Mesenchymal stem cell (in vitro differentiated cells and primary cell): Measurements from ENCODE around the gene MYH11.
"Not testable (repeated sequence)": the region's sequence is repeated elsewhere in the genome, so short reads cannot be mapped to it uniquely, and the experiment has no call there.

Experiments used
- DNase-seq: peaks from one replicate; pipeline ENCODE4 v3.0.0-alpha.2; 2013
- H2AFZ ChIP-seq: one replicate; pipeline ENCODE4 v1.6.1; 2013; ENCODE audit warnings: low read depth, mild to moderate bottlenecking, control low read depth, inconsistent platforms, low read length, moderate library complexity
- H2AK5ac ChIP-seq: 2 replicates; pipeline ENCODE4 v1.6.1; 2013; ENCODE audit warnings: low read length, moderate library complexity, mild to moderate bottlenecking, inconsistent platforms; ENCODE audit not compliant: severe bottlenecking
- H2BK120ac ChIP-seq: one replicate; pipeline ENCODE4 v1.6.1; 2013; ENCODE audit warnings: low read depth, mild to moderate bottlenecking, inconsistent platforms, low read length, moderate library complexity
- H2BK12ac ChIP-seq, 2 experiments: one replicate each; pipeline ENCODE4 v1.6.1; 2013; ENCODE audit warnings: inconsistent platforms in 2 of 2, low read length in 2 of 2, mild to moderate bottlenecking in 2 of 2, moderate library complexity in 2 of 2, control low read depth in 1 of 2
- H2BK15ac ChIP-seq: one replicate; pipeline ENCODE4 v1.6.1; 2013; ENCODE audit warnings: mild to moderate bottlenecking, low read depth, inconsistent platforms; ENCODE audit not compliant: poor library complexity, severe bottlenecking
- H2BK5ac ChIP-seq: 2 replicates; pipeline ENCODE4 v1.6.1; 2013; ENCODE audit warnings: low read depth, mild to moderate bottlenecking, low read length, control low read depth, inconsistent platforms; ENCODE audit not compliant: poor library complexity, severe bottlenecking
- H3K14ac ChIP-seq, 2 experiments: one replicate each; pipeline ENCODE4 v1.6.1; 2013; ENCODE audit warnings: inconsistent platforms in 2 of 2, low read length in 2 of 2, control low read depth in 1 of 2, mild to moderate bottlenecking in 1 of 2, moderate library complexity in 1 of 2
- H3K18ac ChIP-seq, 2 experiments: one replicate each; pipeline ENCODE4 v1.6.1; 2013; ENCODE audit warnings: inconsistent platforms in 2 of 2, low read length in 2 of 2, control low read depth in 1 of 2, low read depth in 1 of 2, mild to moderate bottlenecking in 1 of 2
- H3K23ac ChIP-seq, 2 experiments: one replicate each; pipeline ENCODE4 v1.6.1; 2013; ENCODE audit warnings: inconsistent platforms in 2 of 2, low read length in 2 of 2, mild to moderate bottlenecking in 2 of 2, moderate library complexity in 2 of 2, control low read depth in 1 of 2
- H3K27ac ChIP-seq: 2 replicates; pipeline ENCODE4 v1.5.1; 2013; ENCODE audit warnings: mild to moderate bottlenecking, moderate library complexity, low read length, control low read depth, inconsistent platforms; ENCODE audit not compliant: poor library complexity, severe bottlenecking
- H3K27me3 ChIP-seq, 2 experiments: 2 replicates each; pipeline versions ENCODE4 v1.6.1 to v1.7.0; 2013; ENCODE audit warnings: low read length in 2 of 2, mild to moderate bottlenecking in 2 of 2, moderate library complexity in 2 of 2, control low read depth in 1 of 2, inconsistent platforms in 1 of 2; ENCODE audit not compliant: control insufficient read depth in 1 of 2, insufficient read depth in 1 of 2
- H3K36me3 ChIP-seq, 2 experiments: 2 replicates each; pipeline versions ENCODE4 v1.6.1 to v1.7.0; 2013; ENCODE audit warnings: low read length in 2 of 2, control low read depth in 1 of 2, inconsistent platforms in 1 of 2, low read depth in 1 of 2, mild to moderate bottlenecking in 1 of 2; ENCODE audit not compliant: insufficient read depth in 2 of 2, control insufficient read depth in 1 of 2
- H3K4ac ChIP-seq, 2 experiments: one replicate each; pipeline ENCODE4 v1.6.1; 2013; ENCODE audit warnings: inconsistent platforms in 2 of 2, low read length in 2 of 2, mild to moderate bottlenecking in 2 of 2, moderate library complexity in 2 of 2, control low read depth in 1 of 2, low read depth in 1 of 2
- H3K4me1 ChIP-seq: 2 replicates; pipeline ENCODE4 v1.6.1; 2013; ENCODE audit warnings: low read depth, low read length, control low read depth; ENCODE audit not compliant: control insufficient read depth, insufficient read depth
- H3K4me2 ChIP-seq: 2 replicates; pipeline ENCODE4 v1.6.1; 2013; ENCODE audit warnings: low read length, mild to moderate bottlenecking, inconsistent platforms; ENCODE audit not compliant: poor library complexity, severe bottlenecking
- H3K4me3 ChIP-seq, 2 experiments: 2 replicates each; pipeline versions ENCODE4 v1.5.1 to v1.7.0; 2013; ENCODE audit warnings: low read length in 2 of 2, mild to moderate bottlenecking in 2 of 2, control low read depth in 1 of 2, low read depth in 1 of 2; ENCODE audit not compliant: insufficient read depth in 1 of 2
- H3K79me1 ChIP-seq: replicated peaks from 2 replicates; pipeline ENCODE4 v1.6.1; 2013; ENCODE audit warnings: mild to moderate bottlenecking, control low read depth, low read length, inconsistent platforms; ENCODE audit not compliant: poor library complexity, severe bottlenecking
- H3K9ac ChIP-seq: 2 replicates; pipeline ENCODE4 v1.7.0; 2013; ENCODE audit warnings: mild to moderate bottlenecking, low read length, moderate library complexity
- H3K9me3 ChIP-seq: 2 replicates; pipeline ENCODE4 v1.7.0; 2013; ENCODE audit warnings: mild to moderate bottlenecking, low read length; ENCODE audit not compliant: control insufficient read depth
- H4K8ac ChIP-seq: one replicate; pipeline ENCODE4 v1.6.1; 2013; ENCODE audit warnings: inconsistent platforms, mild to moderate bottlenecking, low read length, moderate library complexity
- H4K91ac ChIP-seq: one replicate; pipeline ENCODE4 v1.6.1; 2013; ENCODE audit warnings: mild to moderate bottlenecking, low read length, inconsistent platforms
- WGBS: methylation state at CpG from one replicate; pipeline ENCODE4 v1.1.7; 2013; ENCODE audit warnings: mixed read lengths; 5-methylcytosine and 5-hydroxymethylcytosine counted together

MYH11 gene

DNA sequence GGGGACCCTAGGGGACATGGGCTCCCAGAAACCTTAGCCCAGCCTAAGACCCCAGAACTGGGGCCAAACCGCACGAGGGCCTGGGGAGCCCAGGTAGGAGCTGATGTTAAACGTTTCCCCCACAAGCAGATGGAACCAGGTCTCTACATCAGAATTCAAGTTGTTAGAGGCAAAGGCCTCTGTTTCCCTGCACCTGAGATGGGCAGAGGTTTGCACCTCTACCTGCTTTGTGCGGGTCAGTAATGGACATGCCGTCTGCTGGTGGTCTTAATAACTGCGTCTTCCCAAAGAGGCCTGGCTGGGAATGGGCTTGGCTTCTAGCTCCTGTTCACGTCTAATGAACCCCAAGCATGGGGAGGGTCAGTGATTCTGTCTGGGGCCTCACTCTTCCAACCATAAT lies 127.7 kb downstream of the MYH11 start:
- Histone ChIP-seq H3K36me3 (peaks cover 16 to 19% of the 10 kb centered on the region in 2 experiments), H2BK5ac (peak overlapping the region; percentile 14), H3K14ac (no peak overlapping the region), H3K9ac (no peak overlapping the region), H4K91ac (no peak overlapping the region), H3K9me3 (no peaks in the 10 kb centered on the region), H2BK15ac (no peak overlapping the region), H3K4me3 (no peak overlapping the region), H2BK12ac (no peak overlapping the region), H2AFZ (no peak overlapping the region), H3K27me3 (no peaks in the 10 kb centered on the region), H3K23ac (no peak overlapping the region), H2AK5ac (no peak overlapping the region), H3K4me1 (peaks cover 2% of the 10 kb centered on the region), H2BK120ac (no peak overlapping the region), H3K4ac (no peak overlapping the region), H3K27ac (no peak overlapping the region), H4K8ac (no peak overlapping the region), H3K79me1 (no peaks in the 10 kb centered on the region), H3K18ac (no peak overlapping the region), H3K4me2 (no peak overlapping the region)
- no peak for DNase-seq
- WGBS, result 97% methylated on average over 7 of the region's 7 CpGs

DNA sequence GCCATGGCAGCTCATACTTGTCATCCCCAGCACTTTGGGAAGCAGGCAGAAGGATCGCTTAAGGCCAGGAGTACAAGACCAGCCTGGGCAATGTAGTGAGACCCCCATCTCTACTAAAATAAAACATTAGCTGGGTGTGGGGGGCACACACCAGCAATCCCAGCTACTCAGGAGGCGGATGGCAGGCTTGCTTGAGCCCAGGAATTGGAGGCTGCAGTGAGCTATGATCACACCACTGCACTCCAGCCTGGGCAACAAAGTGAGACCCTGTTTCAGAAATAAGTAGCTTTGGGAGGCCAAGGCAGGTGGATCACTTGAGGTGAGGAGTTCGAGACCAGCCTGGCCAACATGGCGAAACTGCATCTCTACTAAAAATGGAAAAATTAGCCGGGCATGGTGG lies 129.1 kb downstream of the MYH11 start:
- not testable (repeated sequence) for H2BK5ac ChIP-seq, H3K18ac ChIP-seq, DNase-seq, H2BK12ac ChIP-seq, H2BK120ac ChIP-seq, H2BK15ac ChIP-seq, H3K79me1 ChIP-seq, H4K91ac ChIP-seq, H3K9me3 ChIP-seq, H2AK5ac ChIP-seq, H3K4me3 ChIP-seq, H3K4ac ChIP-seq, H3K14ac ChIP-seq, H2AFZ ChIP-seq, H3K27ac ChIP-seq, H4K8ac ChIP-seq, H3K27me3 ChIP-seq, H3K4me2 ChIP-seq, H3K23ac ChIP-seq, H3K4me1 ChIP-seq, H3K9ac ChIP-seq
- peaks cover 20 to 22% of the 10 kb centered on the region in 2 experiments for H3K36me3 ChIP-seq
- WGBS, result 97% methylated on average over 4 of the region's 5 CpGs

DNA sequence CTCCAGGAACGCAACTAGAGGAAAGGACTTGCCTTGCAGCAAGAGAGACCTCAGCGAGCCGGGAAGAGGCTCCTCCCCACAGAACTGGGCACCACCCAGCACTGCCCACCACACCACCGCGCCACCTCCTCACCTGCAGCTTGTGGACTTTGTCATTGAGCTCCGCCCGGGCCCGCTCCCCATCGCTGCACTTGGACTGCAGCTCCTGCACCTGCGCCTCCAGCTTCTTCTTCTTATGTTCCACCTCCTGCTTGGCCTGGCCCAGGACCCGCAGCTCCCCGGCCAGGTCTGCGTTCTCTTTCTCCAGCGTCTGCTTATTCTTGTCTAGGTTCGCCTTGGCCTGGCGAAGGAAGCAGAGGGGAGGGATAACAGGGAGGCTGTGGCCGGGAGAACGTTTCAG lies 130.1 kb downstream of the MYH11 start:
- 91% methylated on average over 18 of the region's 18 CpGs for WGBS
- H2BK120ac ChIP-seq, result no peak overlapping the region
- H3K4me1 ChIP-seq, result peaks cover 2% of the 10 kb centered on the region
- H2BK12ac ChIP-seq, result no peak overlapping the region
- no peak overlapping the region for H3K18ac ChIP-seq
- H3K36me3 ChIP-seq, result peaks cover 17 to 22% of the 10 kb centered on the region in 2 experiments
- DNase-seq, result no peak
- H3K23ac ChIP-seq, result no peak overlapping the region
- no peaks in the 10 kb centered on the region for H3K27me3 ChIP-seq
- H3K4ac ChIP-seq, result no peak overlapping the region
- no peak overlapping the region for H3K4me2 ChIP-seq
- H4K91ac ChIP-seq, result no peak overlapping the region
- H3K9me3 ChIP-seq, result no peaks in the 10 kb centered on the region
- no peak overlapping the region for H2BK5ac ChIP-seq
- no peak overlapping the region for H2AK5ac ChIP-seq
- no peak overlapping the region for H3K27ac ChIP-seq
- no peak overlapping the region for H4K8ac ChIP-seq
- no peak overlapping the region for H3K4me3 ChIP-seq
- no peak overlapping the region for H2BK15ac ChIP-seq
- H2AFZ ChIP-seq, result no peak overlapping the region
- no peaks in the 10 kb centered on the region for H3K79me1 ChIP-seq
- no peak overlapping the region for H3K14ac ChIP-seq
- no peak overlapping the region for H3K9ac ChIP-seq

DNA sequence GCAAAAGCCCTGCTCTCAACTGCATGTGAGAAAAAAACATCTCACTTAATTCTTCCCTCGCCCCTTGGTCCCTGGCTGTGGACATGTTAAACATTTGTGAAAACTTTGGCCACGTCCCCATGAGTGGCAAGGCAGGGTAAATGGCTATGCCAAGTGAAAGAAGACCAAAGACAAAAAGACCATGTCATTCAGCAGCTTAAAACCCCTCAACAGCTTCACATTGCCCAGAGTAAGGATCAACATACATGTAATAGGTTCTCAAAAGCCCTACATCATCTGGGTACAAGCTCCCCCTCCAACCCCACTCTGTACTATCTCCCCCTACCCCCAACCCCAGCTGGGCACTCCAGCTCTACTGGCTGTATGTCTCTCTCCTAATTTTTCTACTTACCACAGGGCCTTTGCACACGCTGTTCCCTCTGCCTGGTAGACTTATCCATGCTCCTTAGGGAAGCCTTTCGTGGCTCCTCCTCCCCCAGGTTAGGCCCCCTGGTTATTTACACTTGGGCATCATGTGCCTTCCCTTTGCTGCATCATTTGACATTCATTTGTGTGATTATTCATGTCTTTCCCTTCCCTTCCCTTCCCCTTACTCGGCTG lies 131.1 kb downstream of the MYH11 start:
- Histone ChIP-seq H3K14ac (no peak overlapping the region), H2AK5ac (no peak overlapping the region), H4K91ac (no peak overlapping the region), H3K27me3 (no peaks in the 10 kb centered on the region), H3K4ac (no peak overlapping the region), H3K36me3 (peaks cover 22% of the 10 kb centered on the region in 2 experiments), H3K18ac (no peak overlapping the region), H3K79me1 (no peaks in the 10 kb centered on the region), H3K9ac (no peak overlapping the region), H3K4me1 (peaks cover 2% of the 10 kb centered on the region), H3K4me3 (no peak overlapping the region), H4K8ac (no peak overlapping the region), H2AFZ (no peak overlapping the region), H3K4me2 (no peak overlapping the region), H3K9me3 (no peaks in the 10 kb centered on the region), H2BK15ac (no peak overlapping the region), H2BK120ac (no peak overlapping the region), H3K27ac (no peak overlapping the region), H3K23ac (no peak overlapping the region), H2BK5ac (no peak overlapping the region), H2BK12ac (no peak overlapping the region)
- WGBS, result 98% methylated on average over 5 of the region's 5 CpGs
- DNase-seq, result no peak
